Measurements from ENCODE around the gene CAMK1G.

- no peak for TF ChIP-seq CTCF (conservative IDR thresholded peaks at IDR 0.05; ENCODE audit: low read depth, low read length)
- TF ChIP-seq RFX5 (IDR thresholded peaks at IDR 0.05; ENCODE audit: low read depth, low read length) = no peak
- no peak for TF ChIP-seq CEBPB (IDR thresholded peaks at IDR 0.05; ENCODE audit: low read depth, low read length)
- TF ChIP-seq FOS (IDR thresholded peaks at IDR 0.05; ENCODE audit: low read depth, low read length) = no peak
- no peak for TF ChIP-seq MXI1 (IDR thresholded peaks at IDR 0.05; ENCODE audit: borderline replicate concordance, low read depth, low read length)
- no peak for TF ChIP-seq POLR2A (IDR thresholded peaks at IDR 0.05; ENCODE audit: low read depth, low read length)
- TF ChIP-seq BHLHE40 (IDR thresholded peaks at IDR 0.05; ENCODE audit: low read depth, low read length) = no peak
- no peak for TF ChIP-seq USF2 (IDR thresholded peaks at IDR 0.05; ENCODE audit: low read depth, low read length)
- no peak for TF ChIP-seq SMC3 (IDR thresholded peaks at IDR 0.05; ENCODE audit: low read depth, low read length)
- no peak for TF ChIP-seq MAFK (IDR thresholded peaks at IDR 0.05; ENCODE audit: low read depth, low read length)
- TF ChIP-seq ELK1 (IDR thresholded peaks at IDR 0.05; ENCODE audit: borderline replicate concordance, low read depth, low read length) = no peak
- TF ChIP-seq RCOR1 (IDR thresholded peaks at IDR 0.05; ENCODE audit: insufficient replicate concordance, low read length) = no peak
- no peak for TF ChIP-seq MAZ (IDR thresholded peaks at IDR 0.05; ENCODE audit: borderline replicate concordance, low read depth, low read length)
- TF ChIP-seq RAD21 (IDR thresholded peaks at IDR 0.05; ENCODE audit: low read length) = no peak
These were observed 33.0 kb upstream of the CAMK1G start for GRCh38 chr1:209550519-209550918.

Measured in IMR-90 (cell line).